HG02571 (cell line): Measurements from ENCODE around the gene KCND3.

ENCODE experiments used
- ATAC-seq: cut with Tn5 transposase; IDR thresholded peaks from one replicate; pipeline ENCODE4 v1.9.1; 2021; ENCODE audit warnings: mild to moderate bottlenecking, moderate library complexity; ENCODE audit not compliant: unreplicated experiment

KCND3 gene

GRCh38 chr1:111786669-111787207 is 202.7 kb downstream of the KCND3 start:
- no peak for ATAC-seq

- no peak for ATAC-seq
Measured at GRCh38 chr1:111784273-111784901, 205.1 kb downstream of the KCND3 start.

- ATAC-seq: no peak
Measured at GRCh38 chr1:111779546-111779945, 209.9 kb downstream of the KCND3 start.

- no peak for ATAC-seq
Measured at GRCh38 chr1:111778541-111779051, 210.9 kb downstream of the KCND3 start.

- no peak for ATAC-seq
Measured at GRCh38 chr1:111778066-111778465, 211.4 kb downstream of the KCND3 start.

GRCh38 chr1:111777301-111777700 is 212.2 kb downstream of the KCND3 start:
- no peak for ATAC-seq

GRCh38 chr1:111776861-111777260 is 212.6 kb downstream of the KCND3 start:
- ATAC-seq: no peak

GRCh38 chr1:111776391-111776790 is 213.1 kb downstream of the KCND3 start:
- ATAC-seq: no peak

GRCh38 chr1:111775966-111776365 is 213.5 kb downstream of the KCND3 start:
- no peak for ATAC-seq

GRCh38 chr1:111770916-111771315 is 218.6 kb downstream of the KCND3 start:
- no peak for ATAC-seq

- ATAC-seq: no peak
Measured at GRCh38 chr1:111769517-111770146, 219.8 kb downstream of the KCND3 start.

- no peak for ATAC-seq
Measured at GRCh38 chr1:111768625-111769024, 220.8 kb downstream of the KCND3 start.

GRCh38 chr1:111768023-111768422 is 221.4 kb downstream of the KCND3 start:
- no peak for ATAC-seq

- no peak for ATAC-seq
Measured at GRCh38 chr1:111762332-111762731, 227.1 kb downstream of the KCND3 start.

GRCh38 chr1:111761717-111762116 is 227.8 kb downstream of the KCND3 start:
- ATAC-seq: no peak

GRCh38 chr1:111758373-111758772 is 231.1 kb downstream of the KCND3 start:
- no peak for ATAC-seq

- ATAC-seq: peak; percentile 9
Measured at GRCh38 chr1:111756124-111756513, 233.3 kb downstream of the KCND3 start.

- peak; percentile 91 for ATAC-seq
Measured at GRCh38 chr1:111755331-111756123, 233.9 kb downstream of the KCND3 start, which contains the start of gene DDX20. DDX20 (plus strand) TSS chr1:111755901; CDS start chr1:111755925, 24 bp downstream.

GRCh38 chr1:111754984-111755330 is 234.5 kb downstream of the KCND3 start:
- ATAC-seq: no peak

GRCh38 chr1:111751906-111752575 is 237.4 kb downstream of the KCND3 start:
- no peak for ATAC-seq

GRCh38 chr1:111750856-111751255 is 238.6 kb downstream of the KCND3 start:
- ATAC-seq: no peak
